AG09309 (cell line): ENCODE data around the gene L2HGDH.

Experiments used
- DNase-seq: peaks from one replicate; pipeline ENCODE4 v3.0.0-alpha.2; 2010; ENCODE audit warnings: low read depth
- H3K4me3 ChIP-seq: 2 replicates; pipeline ENCODE4 v1.5.1; 2011; ENCODE audit warnings: mild to moderate bottlenecking, low read depth, low read length, moderate library complexity; ENCODE audit not compliant: control insufficient read depth
- CTCF ChIP-seq: IDR thresholded peaks from 2 replicates; pipeline ENCODE4 v1.5.1; 2011; ENCODE audit warnings: mild to moderate bottlenecking, low read depth, low read length, inconsistent platforms; ENCODE audit not compliant: insufficient read depth, control insufficient read depth; ENCODE audit errors: missing control alignments

The L2HGDH gene

DNA sequence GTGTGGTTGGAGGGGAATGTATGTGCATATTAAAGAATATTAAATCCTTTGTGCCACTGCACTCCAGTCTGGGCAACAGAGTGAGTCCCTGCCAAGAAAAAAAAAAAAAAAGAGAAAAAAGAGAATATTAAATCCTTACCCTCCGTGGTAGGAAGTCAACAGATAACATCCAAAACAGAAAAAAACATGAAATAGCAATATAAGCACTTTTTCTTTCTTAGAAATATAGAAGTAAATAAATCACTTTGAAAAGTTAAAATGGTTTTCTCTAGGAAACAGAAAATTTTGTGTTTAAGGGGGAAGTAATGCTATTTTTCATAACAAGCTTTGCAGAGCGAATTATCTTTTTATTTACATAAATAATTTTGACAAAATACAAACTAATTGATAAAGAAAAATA is 98.2 kb downstream of the L2HGDH start:
- TF ChIP-seq CTCF, result no peak
- no peak for DNase-seq
- H3K4me3 ChIP-seq, result no peak overlapping the region

GRCh38 chr14:50212726-50213125 is 99.3 kb downstream of the L2HGDH start:
- no peak for DNase-seq
- H3K4me3 ChIP-seq, result no peak overlapping the region
- TF ChIP-seq CTCF, result no peak

DNA sequence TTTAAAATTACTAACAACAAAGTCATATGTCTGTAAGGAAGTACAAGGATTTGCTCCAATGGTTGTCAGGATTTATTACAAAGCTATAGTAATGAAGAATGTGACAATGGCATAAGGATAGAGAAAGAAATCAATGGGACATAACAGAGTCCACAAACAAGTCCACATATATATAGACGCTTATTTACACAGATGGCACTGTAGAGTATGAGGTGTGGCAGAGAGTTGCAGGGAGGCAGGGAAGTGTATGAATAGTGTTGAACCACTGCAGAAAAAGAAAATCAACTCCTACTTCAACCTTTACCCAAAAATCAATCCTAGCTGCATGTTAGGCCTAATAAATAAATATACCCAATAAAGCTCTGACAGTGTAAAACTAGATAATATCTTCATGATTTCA is 102.0 kb downstream of the L2HGDH start:
- DNase-seq, result no peak
- TF ChIP-seq CTCF, result no peak
- no peak overlapping the region for H3K4me3 ChIP-seq

GRCh38 chr14:50198499-50198898 is 113.5 kb downstream of the L2HGDH start:
- no peak for DNase-seq
- no peak overlapping the region for H3K4me3 ChIP-seq
- no peak for TF ChIP-seq CTCF

GRCh38 chr14:50191499-50191898 is 120.5 kb downstream of the L2HGDH start:
- no peak for DNase-seq
- TF ChIP-seq CTCF, result no peak
- H3K4me3 ChIP-seq, result no peak overlapping the region
